Upper lobe of left lung (tissue), 6 donors: ENCODE measurements around the gene FLRT2. TPM values are rescaled to one million over a fixed set of nuclear protein-coding genes. Genes with fewer than 3 reads are reported as not detected.

ENCODE experiments used
- ATAC-seq, 2 donors: fragments of 200-7000 bp; cut with Tn5 transposase; one replicate each; pipeline ENCODE4 v1.9.1; 2022; ENCODE audit warnings: mild to moderate bottlenecking in 2 of 2, moderate library complexity in 2 of 2; ENCODE audit not compliant: low FRiP score in 2 of 2
- DNase-seq, 2 donors: peaks; one replicate each; pipeline ENCODE4 v3.0.0-alpha.2; 2019 to 2020
- H3K27ac ChIP-seq, 4 donors: fragments of 200-600 bp; sonication (generic); one replicate each; pipeline ENCODE4 v1.5.1; 2016 to 2019
- H3K27me3 ChIP-seq, 4 donors: fragments of 200-600 bp; sonication (generic); one replicate each; pipeline ENCODE4 v1.5.1; 2017 to 2019
- H3K36me3 ChIP-seq, 4 donors: fragments of 200-600 bp; sonication (generic); one replicate each; pipeline ENCODE4 v1.5.1; 2016 to 2019
- H3K4me1 ChIP-seq, 4 donors: fragments of 200-600 bp; sonication (generic); one replicate each; pipeline ENCODE4 v1.5.1; 2018 to 2019
- H3K4me3 ChIP-seq, 4 donors: fragments of 200-600 bp; sonication (generic); one replicate each; pipeline ENCODE4 v1.5.1; 2017 to 2019; ENCODE audit warnings: mild to moderate bottlenecking in 2 of 4, moderate library complexity in 1 of 4
- H3K9me3 ChIP-seq, 4 donors: fragments of 200-600 bp; sonication (generic); one replicate each; pipeline ENCODE4 v1.5.1; 2018 to 2019
- CTCF ChIP-seq, 6 experiments: fragments of 450-650 bp in 4 of 6; fragments of 200-600 bp in 2 of 6; sonication (generic) in 2 of 6; IDR thresholded peaks; one replicate each; pipeline ENCODE4 v1.5.1; 2016 to 2019; ENCODE audit warnings: antibody characterized with exemption in 6 of 6
- EP300 ChIP-seq, 4 donors: sonication (generic); formaldehyde crosslinking; IDR thresholded peaks; one replicate each; pipeline ENCODE4 v1.5.1; 2017; ENCODE audit warnings: antibody characterized with exemption in 4 of 4, control low read depth in 2 of 4
- POLR2A ChIP-seq, 4 donors: fragments of 450-650 bp; IDR thresholded peaks; one replicate each; pipeline ENCODE4 v1.5.1; 2016 to 2017; ENCODE audit warnings: antibody characterized with exemption in 4 of 4, mild to moderate bottlenecking in 2 of 4
- POLR2AphosphoS5 ChIP-seq, 2 donors: sonication (generic); formaldehyde crosslinking; IDR thresholded peaks; one replicate each; pipeline ENCODE4 v1.5.1; 2017; ENCODE audit warnings: antibody characterized with exemption in 2 of 2
- WGBS, 2 donors: methylation state at CpG; one replicate each; pipeline ENCODE4 v1.1.5; 2017 to 2018; 5-methylcytosine and 5-hydroxymethylcytosine counted together
- total RNA-seq, 6 donors: library from RNA; depleted of rRNA in 4 of 6; stranded (reverse); fragments of >200 nt in 4 of 6; gene quantifications; one replicate each; pipeline versions ENCODE4 v1.1.0 to v1.2.1, GENCODE V29; 2016 to 2021
- donor health status: DM: no; HTN: no; CAD: no; lungs with moderate emphysema.
- donor health status: DM: no; HTN: yes; CAD: no; lungs with severe emphysema.

The FLRT2 gene
- total RNA-seq, 6 donors from 2014 or later: 0.91 to 24.1 (median 5.0) TPM

- TF ChIP-seq POLR2AphosphoS5 (IDR thresholded peaks at IDR 0.05): no peak
- TF ChIP-seq EP300 (IDR thresholded peaks at IDR 0.05): no peak
- TF ChIP-seq POLR2A (IDR thresholded peaks at IDR 0.05): no peak
- no peak for TF ChIP-seq CTCF (IDR thresholded peaks at IDR 0.05)
- Histone ChIP-seq H3K27ac (no peak overlapping the region), H3K4me3 (no peak overlapping the region), H3K36me3 (no peaks in the 10 kb centered on the region), H3K4me1 (no peaks in the 10 kb centered on the region), H3K9me3 (no peaks in the 10 kb centered on the region), H3K27me3 (no peaks in the 10 kb centered on the region)
- ATAC-seq (no peak), DNase-seq (no peak)
- WGBS, 2 donors: 70 to 79% methylated on average over 2 of the region's 2 CpGs
Measured at GRCh38 chr14:85549697-85550096, 19.8 kb downstream of the FLRT2 start.

DNA sequence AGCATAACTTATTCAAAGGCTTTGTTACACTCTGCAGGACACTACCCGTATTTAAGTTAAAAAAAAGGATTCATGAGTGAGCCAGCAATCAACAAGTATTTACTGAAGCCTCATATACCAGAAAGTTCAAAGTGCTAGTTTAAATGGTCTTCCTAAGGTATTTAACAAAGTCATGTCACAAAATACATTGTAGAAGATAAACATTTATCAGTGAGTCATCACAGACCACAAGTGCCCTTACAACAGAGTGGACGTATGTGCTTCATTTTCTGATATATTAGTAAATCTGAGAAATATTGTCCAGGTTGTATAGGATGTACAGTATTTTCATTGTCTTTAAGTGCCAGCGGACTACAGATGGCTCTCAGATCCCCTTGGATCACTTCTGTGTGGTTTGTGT, 24.2 kb downstream of the FLRT2 start:
- Histone ChIP-seq H3K27me3 (no peaks in the 10 kb centered on the region), H3K4me3 (no peak overlapping the region), H3K4me1 (no peaks in the 10 kb centered on the region), H3K36me3 (no peaks in the 10 kb centered on the region), H3K9me3 (no peaks in the 10 kb centered on the region), H3K27ac (no peak overlapping the region)
- no peak for TF ChIP-seq POLR2AphosphoS5 (IDR thresholded peaks at IDR 0.05)
- no peak for TF ChIP-seq CTCF (IDR thresholded peaks at IDR 0.05)
- TF ChIP-seq EP300 (IDR thresholded peaks at IDR 0.05): no peak
- TF ChIP-seq POLR2A (IDR thresholded peaks at IDR 0.05): no peak
- 56 to 73% methylated on average over 3 of the region's 3 CpGs for WGBS, 2 donors
- no peak for ATAC-seq
- no peak for DNase-seq

DNA sequence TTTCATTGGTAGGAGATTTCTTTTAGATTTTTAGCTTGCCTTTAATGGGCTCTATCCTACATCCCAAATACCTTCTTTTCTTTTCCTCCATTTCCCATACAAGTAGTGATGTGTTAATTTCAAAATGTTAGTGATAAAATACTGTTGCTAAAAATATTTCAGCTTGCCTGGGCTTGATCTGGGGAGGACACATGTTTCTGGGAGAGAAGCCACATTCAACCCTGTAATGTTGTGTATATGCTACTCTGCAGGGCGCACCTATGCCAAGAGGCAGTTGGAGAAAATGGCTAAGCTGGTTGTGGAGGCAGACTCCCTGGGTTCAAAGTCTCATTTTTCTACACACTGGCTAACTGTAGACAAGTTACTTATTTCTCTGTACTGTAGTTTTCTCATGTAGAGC, 26.3 kb downstream of the FLRT2 start:
- WGBS, 2 donors: 100% methylated on average over 1 of the region's 1 CpG
- H3K27ac ChIP-seq: no peak overlapping the region
- ATAC-seq (no peak), DNase-seq (no peak)
- TF ChIP-seq CTCF (IDR thresholded peaks at IDR 0.05) (no peak), POLR2AphosphoS5 (IDR thresholded peaks at IDR 0.05) (no peak), POLR2A (IDR thresholded peaks at IDR 0.05) (no peak), EP300 (IDR thresholded peaks at IDR 0.05) (no peak)
- no peak overlapping the region for H3K4me3 ChIP-seq
- H3K36me3 ChIP-seq: no peaks in the 10 kb centered on the region
- no peaks in the 10 kb centered on the region for H3K27me3 ChIP-seq
- no peaks in the 10 kb centered on the region for H3K9me3 ChIP-seq
- no peaks in the 10 kb centered on the region for H3K4me1 ChIP-seq

GRCh38 chr14:85558505-85558904, 28.6 kb downstream of the FLRT2 start:
- H3K4me3 ChIP-seq: no peak overlapping the region
- no peak overlapping the region for H3K27ac ChIP-seq
- H3K4me1 ChIP-seq: no peaks in the 10 kb centered on the region
- 86 to 87% methylated on average over 2 of the region's 2 CpGs for WGBS, 2 donors
- no peaks in the 10 kb centered on the region for H3K27me3 ChIP-seq
- H3K9me3 ChIP-seq: no peaks in the 10 kb centered on the region
- TF ChIP-seq POLR2AphosphoS5 (IDR thresholded peaks at IDR 0.05): no peak
- TF ChIP-seq POLR2A (IDR thresholded peaks at IDR 0.05): no peak
- TF ChIP-seq CTCF (IDR thresholded peaks at IDR 0.05): no peak
- no peak for TF ChIP-seq EP300 (IDR thresholded peaks at IDR 0.05)
- ATAC-seq: no peak
- DNase-seq: no peak
- no peaks in the 10 kb centered on the region for H3K36me3 ChIP-seq

DNA sequence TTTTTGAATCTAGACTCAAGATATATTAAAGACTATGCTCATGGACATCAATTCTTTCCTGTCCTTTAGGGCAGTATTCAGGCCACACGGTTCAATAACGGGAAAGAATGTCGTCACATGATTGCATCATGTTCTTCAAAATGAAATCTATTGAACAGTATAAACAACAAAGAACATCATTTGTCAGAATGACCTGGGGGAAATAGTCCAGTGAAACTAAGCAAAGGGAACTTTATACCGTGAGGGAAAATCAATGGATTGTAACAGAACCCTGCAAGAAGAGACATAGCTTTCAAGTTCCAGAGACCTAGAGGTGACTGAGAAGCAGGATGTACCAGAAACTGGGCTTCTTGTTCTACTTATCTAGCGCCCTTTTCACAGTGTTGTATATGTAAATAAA, 32.7 kb downstream of the FLRT2 start:
- DNase-seq (no peak), ATAC-seq (no peak)
- no peaks in the 10 kb centered on the region for H3K36me3 ChIP-seq
- H3K4me1 ChIP-seq: no peaks in the 10 kb centered on the region
- H3K27me3 ChIP-seq: no peaks in the 10 kb centered on the region
- no peak overlapping the region for H3K4me3 ChIP-seq
- H3K9me3 ChIP-seq: no peaks in the 10 kb centered on the region
- TF ChIP-seq EP300 (IDR thresholded peaks at IDR 0.05): no peak
- TF ChIP-seq POLR2A (IDR thresholded peaks at IDR 0.05): no peak
- no peak for TF ChIP-seq CTCF (IDR thresholded peaks at IDR 0.05)
- no peak for TF ChIP-seq POLR2AphosphoS5 (IDR thresholded peaks at IDR 0.05)
- 89 to 94% methylated on average over 5 of the region's 5 CpGs for WGBS, 2 donors
- no peak overlapping the region for H3K27ac ChIP-seq
